ENCODE results near the gene NHLH1.

NHLH1 gene

DNA sequence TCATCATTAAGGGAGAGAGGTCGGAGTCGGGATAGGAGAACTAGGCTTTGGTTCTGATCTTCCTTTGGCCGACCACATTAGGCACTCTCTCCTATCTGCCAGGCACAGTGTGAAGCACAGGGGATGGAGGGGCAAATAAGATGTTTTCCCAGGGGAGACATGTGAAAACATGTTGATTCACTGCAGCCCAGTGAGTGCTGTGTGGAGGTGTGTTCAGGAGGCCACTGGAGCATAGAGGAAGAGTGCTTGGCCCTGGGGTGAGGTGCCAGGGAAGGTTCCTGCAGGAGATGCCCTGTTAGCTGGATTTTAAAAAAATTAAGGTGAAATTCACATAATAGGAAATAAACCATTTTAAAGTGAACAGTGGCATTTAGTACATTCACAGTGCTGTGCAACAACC is 37.2 kb downstream of the NHLH1 start:
- no peak overlapping the region for H2BK120ac ChIP-seq (ENCODE audit: insufficient read depth, low read length, poor library complexity)
- H3K36me3 ChIP-seq (ENCODE audit: control insufficient read depth in 1 of 2, insufficient read depth in 2 of 2, low read length in 2 of 2), result no peaks in the 10 kb centered on the region
- H3K9me3 ChIP-seq (ENCODE audit: insufficient read depth, low read depth, low read length), result no peaks in the 10 kb centered on the region
- DNase-seq, result no peak
- no peak overlapping the region for H4K8ac ChIP-seq (ENCODE audit: low read depth, low read length)
- H3K27me3 ChIP-seq (ENCODE audit: insufficient read depth, low read length), result no peaks in the 10 kb centered on the region
- no CpG with 5 or more reads among the region's 3 CpGs for WGBS (ENCODE audit: extremely low coverage, insufficient coverage, insufficient read length)
- no peak overlapping the region for H3K4me2 ChIP-seq (ENCODE audit: low read length)
- peaks cover 35 to 54% of the 10 kb centered on the region in 2 experiments for H3K4me1 ChIP-seq (ENCODE audit: control insufficient read depth in 1 of 2, insufficient read depth in 2 of 2, low read length in 2 of 2)
- no peak overlapping the region for H3K23ac ChIP-seq (ENCODE audit: low read length)
- no peak overlapping the region for H2AFZ ChIP-seq (ENCODE audit: insufficient read depth, low read length, poor library complexity)
- no peak overlapping the region for H4K91ac ChIP-seq (ENCODE audit: low read depth, low read length)
- H3K79me2 ChIP-seq (ENCODE audit: control insufficient read depth, insufficient read depth, low read length, poor library complexity), result peaks cover 13% of the 10 kb centered on the region
- no peak overlapping the region for H3K14ac ChIP-seq (ENCODE audit: low read length)
- H3K4me3 ChIP-seq (ENCODE audit: low read depth, low read length), result no peak overlapping the region
- peaks cover 26% of the 10 kb centered on the region for H3K79me1 ChIP-seq (ENCODE audit: low read length)
- H2AK5ac ChIP-seq (ENCODE audit: low read length), result no peak overlapping the region
- H4K12ac ChIP-seq (ENCODE audit: low read depth, low read length), result no peak overlapping the region
- no peak overlapping the region for H2BK5ac ChIP-seq (ENCODE audit: low read depth, low read length, poor library complexity)
- H3K18ac ChIP-seq (ENCODE audit: low read length), result no peak overlapping the region
- H3K9ac ChIP-seq (ENCODE audit: low read length), result no peak overlapping the region
- no peak overlapping the region for H2BK12ac ChIP-seq (ENCODE audit: low read length)
- H3K4ac ChIP-seq (ENCODE audit: low read depth, low read length), result no peak overlapping the region
- H3K27ac ChIP-seq (ENCODE audit: low read depth, low read length), result no peak overlapping the region

DNA sequence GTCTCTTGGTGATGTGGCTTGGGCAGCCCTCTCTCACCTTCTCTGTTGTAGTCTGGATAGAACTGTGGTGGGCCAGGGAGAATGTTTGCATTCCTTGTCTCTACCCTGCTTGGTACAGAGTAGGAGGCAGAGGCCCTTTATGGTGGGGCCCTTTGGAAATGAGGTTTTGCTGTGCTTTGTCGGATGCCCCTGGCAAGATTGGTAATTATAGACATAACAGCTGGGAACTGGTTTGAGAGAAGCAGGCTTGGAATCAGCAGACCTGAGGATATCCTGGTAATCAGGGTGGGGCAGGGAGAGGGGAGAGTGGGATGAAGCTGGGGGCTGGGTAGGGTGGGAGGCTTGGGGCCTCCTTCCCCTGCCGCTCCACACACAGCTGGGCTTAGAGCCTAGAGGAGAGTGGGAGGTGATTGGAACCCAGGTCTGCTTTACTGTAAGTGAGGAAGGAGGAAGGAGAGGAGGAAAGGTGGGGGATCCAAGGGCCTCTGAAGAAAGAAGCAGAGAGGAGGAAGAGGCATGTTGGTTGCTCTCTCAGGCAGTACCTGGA is 38.5 kb downstream of the NHLH1 start:
- no CpG with 5 or more reads among the region's 2 CpGs for WGBS (ENCODE audit: extremely low coverage, insufficient coverage, insufficient read length)
- no peak overlapping the region for H3K4ac ChIP-seq (ENCODE audit: low read depth, low read length)

DNA sequence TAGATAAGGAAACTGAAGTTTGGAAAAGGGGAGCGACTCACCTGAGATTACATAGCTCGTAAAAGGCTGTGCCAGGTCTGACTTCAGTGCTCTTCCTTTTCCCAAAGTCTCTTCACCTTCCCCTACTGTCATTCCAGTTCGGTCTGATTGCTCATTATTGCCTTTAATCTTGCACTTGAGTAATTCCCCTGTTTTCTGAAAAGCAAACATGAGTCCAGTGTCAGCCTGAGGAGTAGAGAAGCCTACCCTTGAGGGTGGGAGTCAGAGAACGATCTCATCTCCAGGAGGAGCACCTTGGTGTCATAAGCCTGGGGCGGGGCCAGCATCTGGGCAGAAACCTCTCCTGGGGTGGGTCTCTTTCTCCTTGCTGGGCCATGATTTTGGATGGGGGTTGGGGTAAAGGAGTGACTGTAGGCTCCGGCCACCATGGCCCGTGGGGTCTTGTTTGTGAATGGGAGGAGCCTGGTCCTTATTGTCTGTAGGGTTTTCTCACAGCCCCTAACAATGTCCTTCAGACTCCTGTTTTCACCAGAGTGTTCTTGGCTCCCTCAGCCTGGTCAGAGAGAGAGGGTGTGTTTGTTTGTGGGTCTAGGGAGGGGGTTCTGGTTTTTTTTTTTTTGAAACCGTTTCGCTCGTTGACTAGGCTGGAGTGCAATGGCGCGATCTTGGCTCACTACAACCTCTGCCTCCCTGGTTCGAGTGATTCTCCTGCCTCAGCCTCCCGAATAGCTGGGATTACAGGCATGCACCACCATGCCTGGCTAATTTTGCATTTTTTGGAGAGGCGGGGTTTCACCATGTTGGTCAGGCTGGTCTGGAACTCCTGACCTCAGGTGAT is 39.5 kb downstream of the NHLH1 start:
- Histone ChIP-seq H2BK5ac (ENCODE audit: low read depth, low read length, poor library complexity) (no peak overlapping the region), H2BK12ac (ENCODE audit: low read length) (no peak overlapping the region), H4K8ac (ENCODE audit: low read depth, low read length) (no peak overlapping the region), H3K23ac (ENCODE audit: low read length) (no peak overlapping the region), H3K18ac (ENCODE audit: low read length) (no peak overlapping the region), H3K27me3 (ENCODE audit: insufficient read depth, low read length) (no peaks in the 10 kb centered on the region), H3K79me1 (ENCODE audit: low read length) (peaks cover 12% of the 10 kb centered on the region), H4K12ac (ENCODE audit: low read depth, low read length) (no peak overlapping the region), H3K9me3 (ENCODE audit: insufficient read depth, low read depth, low read length) (no peaks in the 10 kb centered on the region), H3K9ac (ENCODE audit: low read length) (no peak overlapping the region), H3K14ac (ENCODE audit: low read length) (no peak overlapping the region), H3K4me2 (ENCODE audit: low read length) (no peak overlapping the region), H2BK120ac (ENCODE audit: insufficient read depth, low read length, poor library complexity) (no peak overlapping the region), H2AFZ (ENCODE audit: insufficient read depth, low read length, poor library complexity) (no peak overlapping the region), H3K4me3 (ENCODE audit: low read depth, low read length) (no peak overlapping the region), H3K4me1 (ENCODE audit: control insufficient read depth in 1 of 2, insufficient read depth in 2 of 2, low read length in 2 of 2) (peaks cover 43 to 60% of the 10 kb centered on the region in 2 experiments), H3K79me2 (ENCODE audit: control insufficient read depth, insufficient read depth, low read length, poor library complexity) (peaks cover 5% of the 10 kb centered on the region), H3K27ac (ENCODE audit: low read depth, low read length) (no peak overlapping the region), H3K36me3 (ENCODE audit: control insufficient read depth in 1 of 2, insufficient read depth in 2 of 2, low read length in 2 of 2) (no peaks in the 10 kb centered on the region), H3K4ac (ENCODE audit: low read depth, low read length) (no peak overlapping the region), H4K91ac (ENCODE audit: low read depth, low read length) (no peak overlapping the region), H2AK5ac (ENCODE audit: low read length) (no peak overlapping the region)
- DNase-seq, result peak in 1 of 2 donors; percentile 29
- WGBS (ENCODE audit: extremely low coverage, insufficient coverage, insufficient read length), result no CpG with 5 or more reads among the region's 15 CpGs

More for the DNA sequence above, 38.5 kb downstream of the NHLH1 start:
- H3K4me1 ChIP-seq (ENCODE audit: control insufficient read depth in 1 of 2, insufficient read depth in 2 of 2, low read length in 2 of 2), result peaks cover 42 to 59% of the 10 kb centered on the region in 2 experiments
- no peak overlapping the region for H2BK12ac ChIP-seq (ENCODE audit: low read length)
- no peaks in the 10 kb centered on the region for H3K27me3 ChIP-seq (ENCODE audit: insufficient read depth, low read length)
- no peak overlapping the region for H3K4me3 ChIP-seq (ENCODE audit: low read depth, low read length)
- H2AFZ ChIP-seq (ENCODE audit: insufficient read depth, low read length, poor library complexity), result no peak overlapping the region
- H3K27ac ChIP-seq (ENCODE audit: low read depth, low read length), result no peak overlapping the region
- no peak for DNase-seq
- no peak overlapping the region for H3K23ac ChIP-seq (ENCODE audit: low read length)
- H2BK5ac ChIP-seq (ENCODE audit: low read depth, low read length, poor library complexity), result no peak overlapping the region
- H3K9me3 ChIP-seq (ENCODE audit: insufficient read depth, low read depth, low read length), result no peaks in the 10 kb centered on the region
- H3K14ac ChIP-seq (ENCODE audit: low read length), result no peak overlapping the region
- no peak overlapping the region for H4K91ac ChIP-seq (ENCODE audit: low read depth, low read length)
- no peak overlapping the region for H3K18ac ChIP-seq (ENCODE audit: low read length)
- no peak overlapping the region for H3K4me2 ChIP-seq (ENCODE audit: low read length)
- peaks cover 11% of the 10 kb centered on the region for H3K79me2 ChIP-seq (ENCODE audit: control insufficient read depth, insufficient read depth, low read length, poor library complexity)
- H2AK5ac ChIP-seq (ENCODE audit: low read length), result no peak overlapping the region
- no peak overlapping the region for H2BK120ac ChIP-seq (ENCODE audit: insufficient read depth, low read length, poor library complexity)
- no peak overlapping the region for H3K9ac ChIP-seq (ENCODE audit: low read length)
- no peak overlapping the region for H4K8ac ChIP-seq (ENCODE audit: low read depth, low read length)
- peaks cover 20% of the 10 kb centered on the region for H3K79me1 ChIP-seq (ENCODE audit: low read length)
- no peak overlapping the region for H4K12ac ChIP-seq (ENCODE audit: low read depth, low read length)
- H3K36me3 ChIP-seq (ENCODE audit: control insufficient read depth in 1 of 2, insufficient read depth in 2 of 2, low read length in 2 of 2), result no peaks in the 10 kb centered on the region

DNA sequence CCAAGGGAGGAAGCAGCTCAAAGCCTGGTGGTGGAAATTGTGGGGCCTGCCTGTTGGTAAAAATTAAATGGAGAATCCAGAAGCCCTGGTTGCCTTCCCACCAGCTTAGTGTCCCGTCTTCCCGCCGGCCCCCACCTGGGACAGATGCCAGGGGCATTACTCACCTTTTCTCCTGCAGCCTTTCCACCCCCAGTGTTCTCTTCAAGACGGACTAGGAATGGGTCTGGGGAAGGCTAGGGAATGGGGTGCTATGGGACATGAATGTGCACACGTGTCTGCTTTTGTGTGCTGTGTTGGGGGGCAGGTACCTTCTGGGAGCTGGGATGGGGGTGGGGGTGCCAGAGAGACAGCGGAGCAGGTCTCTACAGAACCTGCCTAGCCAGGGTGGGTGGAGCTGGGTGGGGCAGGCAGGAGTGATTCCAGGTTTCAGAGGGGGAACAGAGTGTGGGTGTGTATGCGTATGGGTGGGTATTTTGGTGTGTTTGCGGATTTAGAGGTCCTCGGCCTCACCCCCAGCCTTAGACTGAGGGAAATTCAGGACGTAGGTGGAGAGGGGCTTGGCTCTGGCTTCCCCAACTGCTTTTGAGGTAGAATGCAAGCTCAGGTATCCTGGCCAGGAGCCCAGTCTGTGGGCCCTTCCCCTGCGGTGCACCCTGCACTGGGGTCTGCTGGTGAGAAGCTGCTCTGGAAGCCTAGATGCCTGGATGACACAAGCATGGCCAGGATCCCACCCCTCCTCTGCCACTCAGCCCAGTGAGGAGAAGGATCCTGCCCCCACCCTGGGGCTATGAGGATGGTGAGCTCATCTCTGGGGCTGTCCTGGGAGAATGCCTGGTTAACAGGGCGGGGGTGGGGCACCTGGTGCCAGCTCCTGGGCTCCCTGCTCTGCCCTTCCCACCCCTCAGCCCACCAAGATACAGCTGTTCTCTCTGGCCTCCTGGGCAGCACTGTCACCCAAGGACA is 41.2 kb downstream of the NHLH1 start:
- Histone ChIP-seq H3K4me2 (ENCODE audit: low read length) (peak overlapping the region; percentile 44), H3K27me3 (ENCODE audit: insufficient read depth, low read length) (no peaks in the 10 kb centered on the region), H3K23ac (ENCODE audit: low read length) (no peak overlapping the region), H3K4me3 (ENCODE audit: low read depth, low read length) (no peak overlapping the region), H4K91ac (ENCODE audit: low read depth, low read length) (peak overlapping the region; percentile 53), H3K9me3 (ENCODE audit: insufficient read depth, low read depth, low read length) (no peaks in the 10 kb centered on the region), H4K8ac (ENCODE audit: low read depth, low read length) (peak overlapping the region; percentile 68), H3K4me1 (ENCODE audit: control insufficient read depth in 1 of 2, insufficient read depth in 2 of 2, low read length in 2 of 2) (peaks cover 32 to 44% of the 10 kb centered on the region in 2 experiments), H3K36me3 (ENCODE audit: control insufficient read depth in 1 of 2, insufficient read depth in 2 of 2, low read length in 2 of 2) (no peaks in the 10 kb centered on the region), H4K12ac (ENCODE audit: low read depth, low read length) (no peak overlapping the region), H3K79me1 (ENCODE audit: low read length) (peaks cover 12% of the 10 kb centered on the region), H3K4ac (ENCODE audit: low read depth, low read length) (peak overlapping the region; percentile 12), H3K27ac (ENCODE audit: low read depth, low read length) (peak overlapping the region; percentile 16), H2BK12ac (ENCODE audit: low read length) (peak overlapping the region; percentile 5), H2BK120ac (ENCODE audit: insufficient read depth, low read length, poor library complexity) (peak overlapping the region; percentile 71), H2AFZ (ENCODE audit: insufficient read depth, low read length, poor library complexity) (no peak overlapping the region), H3K14ac (ENCODE audit: low read length) (peak overlapping the region; percentile 51), H2AK5ac (ENCODE audit: low read length) (peak overlapping the region; percentile 30), H3K9ac (ENCODE audit: low read length) (no peak overlapping the region), H2BK5ac (ENCODE audit: low read depth, low read length, poor library complexity) (peak overlapping the region; percentile 41), H3K18ac (ENCODE audit: low read length) (peak overlapping the region; percentile 75), H3K79me2 (ENCODE audit: control insufficient read depth, insufficient read depth, low read length, poor library complexity) (peaks cover 5% of the 10 kb centered on the region)
- WGBS (ENCODE audit: extremely low coverage, insufficient coverage, insufficient read length), result 100% methylated on average over 2 of the region's 12 CpGs
- peak; percentile 17 to 51 for DNase-seq
